GM12874 (cell line): Measurements from ENCODE around the gene EBP.

Experiments
- TF ChIP-seq, protein P1 (sequence below): IDR thresholded peaks from 2 replicates; pipeline ENCODE4 v1.5.1; 2011; ENCODE audit warnings: low read depth, mild to moderate bottlenecking, control low read depth, low read length, moderate library complexity; ENCODE audit not compliant: insufficient read depth

EBP gene

DNA sequence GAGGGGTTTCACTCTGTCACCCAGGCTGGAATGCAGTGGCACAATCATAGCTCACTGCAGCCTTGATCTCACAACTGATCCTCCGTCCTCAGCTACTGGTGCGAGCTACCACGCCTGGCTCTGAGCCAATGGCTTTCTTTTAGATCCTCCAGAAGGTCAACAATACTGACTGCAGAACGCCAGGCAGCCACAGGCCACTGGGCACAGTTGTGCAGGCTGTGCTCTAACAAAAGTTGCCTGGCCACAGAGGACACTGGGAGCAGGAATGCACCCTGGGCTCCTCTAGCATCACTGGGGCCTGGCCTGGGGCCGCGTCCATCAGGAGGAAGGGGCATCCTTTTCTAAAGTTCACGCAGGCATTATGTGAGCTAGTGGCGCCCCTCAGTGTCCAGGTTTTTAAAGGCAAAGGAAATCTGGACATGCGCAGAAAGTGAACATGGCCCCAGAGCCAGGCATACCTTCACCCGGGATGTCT lies 27.7 kb upstream of the EBP start:
- TF ChIP-seq, protein P1, sequence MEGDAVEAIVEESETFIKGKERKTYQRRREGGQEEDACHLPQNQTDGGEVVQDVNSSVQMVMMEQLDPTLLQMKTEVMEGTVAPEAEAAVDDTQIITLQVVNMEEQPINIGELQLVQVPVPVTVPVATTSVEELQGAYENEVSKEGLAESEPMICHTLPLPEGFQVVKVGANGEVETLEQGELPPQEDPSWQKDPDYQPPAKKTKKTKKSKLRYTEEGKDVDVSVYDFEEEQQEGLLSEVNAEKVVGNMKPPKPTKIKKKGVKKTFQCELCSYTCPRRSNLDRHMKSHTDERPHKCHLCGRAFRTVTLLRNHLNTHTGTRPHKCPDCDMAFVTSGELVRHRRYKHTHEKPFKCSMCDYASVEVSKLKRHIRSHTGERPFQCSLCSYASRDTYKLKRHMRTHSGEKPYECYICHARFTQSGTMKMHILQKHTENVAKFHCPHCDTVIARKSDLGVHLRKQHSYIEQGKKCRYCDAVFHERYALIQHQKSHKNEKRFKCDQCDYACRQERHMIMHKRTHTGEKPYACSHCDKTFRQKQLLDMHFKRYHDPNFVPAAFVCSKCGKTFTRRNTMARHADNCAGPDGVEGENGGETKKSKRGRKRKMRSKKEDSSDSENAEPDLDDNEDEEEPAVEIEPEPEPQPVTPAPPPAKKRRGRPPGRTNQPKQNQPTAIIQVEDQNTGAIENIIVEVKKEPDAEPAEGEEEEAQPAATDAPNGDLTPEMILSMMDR = peak; percentile 29; the same call in 1 of the 2 replicates

DNA sequence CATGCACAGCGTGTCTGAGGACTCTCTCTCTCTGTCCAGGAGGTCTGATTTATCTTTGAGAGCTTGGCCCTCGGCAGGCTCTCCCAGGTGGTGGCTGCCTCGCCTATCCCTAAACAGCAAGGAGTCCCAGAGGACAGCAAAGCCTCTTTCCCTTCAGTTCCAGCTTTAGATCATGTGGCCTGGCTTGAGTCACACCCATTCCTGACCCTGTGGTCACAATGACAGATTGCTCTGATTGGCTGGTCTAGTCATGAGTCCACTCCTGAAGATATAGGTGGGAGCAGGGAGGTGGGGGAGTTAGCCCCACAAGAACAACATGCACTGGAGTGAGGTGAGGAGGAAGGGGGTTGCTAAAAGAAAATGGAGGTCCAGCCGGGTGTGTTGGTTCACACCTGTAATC lies 24.9 kb upstream of the EBP start:
- TF ChIP-seq, protein P1 = no peak

GRCh38 chrX:48497871-48498270 lies 23.7 kb upstream of the EBP start:
- TF ChIP-seq, protein P1 = no peak

DNA sequence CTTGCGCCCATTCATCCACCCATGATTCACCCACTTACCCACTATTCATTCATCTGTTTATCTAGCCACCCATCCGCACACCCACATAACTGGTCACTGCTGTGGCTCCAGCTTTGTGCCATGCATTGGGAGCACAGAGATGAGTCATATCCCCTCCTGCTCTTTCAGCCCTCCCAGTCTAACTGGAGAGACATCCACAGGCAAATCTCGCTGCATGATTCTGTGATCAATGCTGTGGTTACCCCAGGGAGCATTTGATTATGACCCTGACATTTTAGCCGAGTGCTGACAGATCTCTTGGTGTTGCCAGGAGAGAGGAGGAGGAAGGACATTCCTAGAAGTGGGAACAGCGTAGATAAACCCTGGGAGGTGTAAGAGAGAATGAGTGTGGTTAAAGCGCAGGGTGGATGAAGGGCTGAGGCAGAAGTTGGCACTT lies 23.2 kb upstream of the EBP start:
- TF ChIP-seq, protein P1 = no peak

- TF ChIP-seq, protein P1 = no peak
Observed at GRCh38 chrX:48504261-48504660, 17.3 kb upstream of the EBP start.

GRCh38 chrX:48505481-48505880 lies 16.1 kb upstream of the EBP start:
- TF ChIP-seq, protein P1 = no peak

DNA sequence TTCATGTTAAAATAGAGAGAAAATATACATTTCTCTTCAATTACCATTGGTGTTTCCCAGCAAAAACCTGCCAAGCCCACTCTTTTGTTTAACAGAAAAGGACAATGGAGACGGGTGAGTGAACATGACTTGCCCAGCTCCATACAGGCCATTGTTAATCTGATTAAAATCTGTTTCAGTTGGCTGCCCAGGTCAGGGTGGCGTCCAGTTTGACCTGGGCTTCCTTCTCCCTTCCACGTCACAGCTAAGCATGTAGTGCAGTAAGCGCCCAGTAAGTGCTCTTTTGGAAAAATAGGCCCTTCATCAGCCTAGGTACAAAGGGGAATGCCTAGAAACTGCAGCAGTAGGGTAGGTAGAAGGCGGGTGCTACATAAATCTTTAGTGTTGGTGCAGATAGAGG lies 14.4 kb upstream of the EBP start:
- TF ChIP-seq, protein P1 = no peak
